Dendritic cell treated with granulocyte-macrophage colony-stimulating factor and Interleukin-4, amounts not matched to agents 40 ng/mL and 50 ng/mL, for 4 days (primary cell): Measurements from ENCODE around the gene BCL7A.
"Not testable (repeated sequence)": the region's sequence is repeated elsewhere in the genome, so short reads cannot be mapped to it uniquely, and the experiment has no call there.

Source experiments
- H3K27ac Mint-ChIP-seq: one replicate; pipeline ENCODE4 v1.8.0; 2022; ENCODE audit warnings: mild to moderate bottlenecking, mixed read lengths
- H3K27me3 Mint-ChIP-seq: one replicate; pipeline ENCODE4 v1.8.0; 2022; ENCODE audit warnings: mild to moderate bottlenecking, mixed read lengths
- H3K36me3 Mint-ChIP-seq: one replicate; pipeline ENCODE4 v1.8.0; 2022; ENCODE audit warnings: low read depth, mixed read lengths
- H3K4me1 Mint-ChIP-seq: one replicate; pipeline ENCODE4 v1.8.0; 2022; ENCODE audit warnings: low read depth, mixed read lengths
- H3K4me3 Mint-ChIP-seq: one replicate; pipeline ENCODE4 v1.8.0; 2022; ENCODE audit warnings: mild to moderate bottlenecking, moderate library complexity, mixed read lengths
- H3K9me3 Mint-ChIP-seq: one replicate; pipeline ENCODE4 v1.8.0; 2022; ENCODE audit warnings: mixed read lengths
- intact Hi-C: fragments of 100-400 bp; cut with micrococcal nuclease; formaldehyde crosslinking; loops from one replicate; pipeline ENCODE4 v1.15.0; 2022

Gene BCL7A

GRCh38 chr12:122021822-122022392 is at the start of gene BCL7A:
TSS of gene BCL7A (plus strand) at chr12:122021884. CDS start at chr12:122022092, 208 bp downstream.
- peak within 1 kb of the TSS; percentile 92 for H3K27ac Mint-ChIP-seq
- H3K4me1 Mint-ChIP-seq = peaks cover 29% of the 10 kb centered on the region
- peaks cover 26% of the 10 kb centered on the region for H3K36me3 Mint-ChIP-seq
- H3K9me3 Mint-ChIP-seq = peaks cover 17% of the 10 kb centered on the region
- H3K4me3 Mint-ChIP-seq = peak within 1 kb of the TSS; percentile 96
- intact Hi-C loops = loop anchor here (5.0 kb wide), 1 partner anchor 105 kb away; the partner anchor contains the start of gene CFAP251
- H3K27me3 Mint-ChIP-seq = peaks cover 36% of the 10 kb centered on the region

GRCh38 chr12:121974026-121974985 is 47.4 kb upstream of the BCL7A start:
- Mint-ChIP-seq H3K4me3 (no peak overlapping the region), H3K4me1 (peaks cover 43% of the 10 kb centered on the region), H3K27me3 (peaks cover 4% of the 10 kb centered on the region), H3K36me3 (peaks cover 5% of the 10 kb centered on the region), H3K9me3 (no peaks in the 10 kb centered on the region), H3K27ac (peak overlapping the region; percentile 31)
- intact Hi-C loops = no loop called here

DNA sequence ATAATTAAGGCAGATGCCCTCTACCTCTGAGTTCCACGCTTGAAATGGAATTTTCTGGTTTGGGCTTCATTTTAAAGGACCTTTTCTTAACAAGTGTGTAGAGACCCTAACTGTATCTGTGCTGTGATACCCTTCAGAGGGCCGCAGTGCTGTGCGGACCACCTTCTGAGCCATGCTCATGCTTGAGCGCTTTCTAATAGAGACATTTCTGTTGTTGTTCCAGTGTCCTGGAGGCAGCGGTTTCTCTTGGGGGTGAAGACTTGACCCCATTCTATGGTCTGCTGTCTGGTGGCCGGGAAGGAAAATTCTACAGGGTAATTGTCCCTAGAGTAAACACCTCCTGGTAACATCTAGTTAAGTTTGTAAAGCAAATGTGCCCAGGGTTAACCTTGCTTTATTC is 46.7 kb upstream of the BCL7A start:
- Mint-ChIP-seq H3K4me3 (no peak overlapping the region), H3K36me3 (peaks cover 4% of the 10 kb centered on the region), H3K9me3 (no peaks in the 10 kb centered on the region), H3K27me3 (peaks cover 4% of the 10 kb centered on the region), H3K27ac (peak overlapping the region; percentile 31), H3K4me1 (peaks cover 42% of the 10 kb centered on the region)
- intact Hi-C loops = no loop called here

DNA sequence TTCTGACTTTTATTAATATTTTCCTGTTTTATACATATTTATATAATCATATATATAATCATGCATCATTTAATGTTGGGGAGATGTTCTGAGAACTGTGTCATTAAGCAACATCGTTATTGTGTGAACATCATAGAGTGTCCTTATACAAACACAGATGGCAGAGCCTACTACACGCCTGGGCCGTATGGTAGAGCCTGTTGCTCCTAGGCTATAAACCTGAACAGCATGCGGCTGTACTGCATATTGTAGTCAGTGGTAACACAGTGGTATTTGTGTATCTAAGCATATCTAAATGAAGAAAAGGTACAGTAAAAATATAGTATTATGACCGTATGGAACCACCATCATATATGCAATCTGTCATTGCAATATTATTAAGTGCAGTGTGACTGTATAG is 44.7 kb upstream of the BCL7A start:
- peaks cover 4% of the 10 kb centered on the region for H3K27me3 Mint-ChIP-seq
- intact Hi-C loops = no loop called here
- no peaks in the 10 kb centered on the region for H3K9me3 Mint-ChIP-seq
- H3K36me3 Mint-ChIP-seq = no peaks in the 10 kb centered on the region
- no peak overlapping the region for H3K4me3 Mint-ChIP-seq
- H3K4me1 Mint-ChIP-seq = peaks cover 45% of the 10 kb centered on the region
- H3K27ac Mint-ChIP-seq = no peak overlapping the region

DNA sequence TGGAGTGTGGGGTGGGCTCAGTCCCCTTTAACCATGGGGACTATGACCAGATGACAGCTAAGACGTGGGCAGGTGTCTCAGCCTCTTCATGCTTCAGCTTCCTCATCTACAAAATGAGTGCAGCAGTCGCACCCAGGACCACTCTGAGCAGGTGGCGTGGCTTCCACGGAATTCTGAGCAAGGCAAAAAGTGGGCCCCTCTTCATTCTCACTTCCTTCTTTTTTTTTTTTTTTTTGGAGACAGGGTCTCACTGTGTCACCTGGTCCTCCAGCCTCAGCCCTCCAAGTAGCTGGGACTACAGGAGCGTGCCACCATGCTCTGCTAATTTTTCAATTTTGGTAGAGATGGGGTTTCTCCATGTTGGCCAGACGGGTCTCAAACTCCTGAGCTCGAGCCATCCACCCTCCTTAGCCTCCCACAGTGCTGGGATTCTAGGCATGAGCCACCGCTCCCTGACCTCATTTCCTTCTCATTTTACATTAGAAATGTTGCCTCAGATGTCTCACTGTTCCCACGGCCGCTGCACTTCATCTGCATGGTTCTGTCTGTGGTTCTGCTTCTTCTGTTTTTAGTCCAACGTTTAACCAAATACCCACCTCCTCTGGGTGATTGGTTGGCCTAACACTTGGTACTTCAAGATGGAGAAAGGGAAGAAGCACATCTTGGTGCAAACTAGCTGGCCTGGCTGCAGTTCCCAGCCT is 41.3 kb upstream of the BCL7A start:
- H3K4me1 Mint-ChIP-seq = peaks cover 51% of the 10 kb centered on the region
- H3K27me3 Mint-ChIP-seq = peaks cover 1% of the 10 kb centered on the region
- H3K9me3 Mint-ChIP-seq = no peaks in the 10 kb centered on the region
- peak overlapping the region; percentile 48 for H3K4me3 Mint-ChIP-seq
- no peaks in the 10 kb centered on the region for H3K36me3 Mint-ChIP-seq
- intact Hi-C loops = loop anchor here (10.0 kb wide), 1 partner anchor 56 kb away; no protein-coding TSS in a partner anchor
- peak overlapping the region; percentile 98 for H3K27ac Mint-ChIP-seq

GRCh38 chr12:121980892-121981272 is 40.8 kb upstream of the BCL7A start:
- intact Hi-C loops = loop anchor here (10.0 kb wide), 1 partner anchor 56 kb away; no protein-coding TSS in a partner anchor
- no peak overlapping the region for H3K4me3 Mint-ChIP-seq
- H3K27ac Mint-ChIP-seq = peak overlapping the region; percentile 98
- no peaks in the 10 kb centered on the region for H3K27me3 Mint-ChIP-seq
- H3K4me1 Mint-ChIP-seq = peaks cover 51% of the 10 kb centered on the region
- no peaks in the 10 kb centered on the region for H3K36me3 Mint-ChIP-seq
- no peaks in the 10 kb centered on the region for H3K9me3 Mint-ChIP-seq

DNA sequence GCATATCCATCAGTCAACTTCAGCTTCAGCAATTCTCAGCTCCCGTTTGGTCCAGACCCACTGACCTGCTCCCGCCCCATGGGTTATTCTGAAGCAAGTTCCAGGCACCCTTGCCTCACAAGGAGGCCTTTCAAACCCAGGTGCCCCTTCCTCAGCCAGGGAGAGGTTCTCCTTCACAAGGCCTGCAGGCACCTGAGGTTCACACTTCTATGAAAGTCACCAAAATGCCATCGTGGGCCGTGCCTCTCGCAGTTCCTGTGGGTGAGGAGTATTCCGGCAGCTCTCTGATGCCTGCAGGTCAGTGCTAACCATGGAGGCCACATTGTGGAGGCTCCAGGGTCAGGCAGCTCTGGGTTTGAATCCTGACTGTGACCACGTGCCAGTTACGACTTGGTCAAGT is 40.2 kb upstream of the BCL7A start:
- Mint-ChIP-seq H3K36me3 (no peaks in the 10 kb centered on the region), H3K4me3 (no peak overlapping the region), H3K4me1 (peaks cover 51% of the 10 kb centered on the region), H3K27ac (peak overlapping the region; percentile 98), H3K27me3 (no peaks in the 10 kb centered on the region), H3K9me3 (no peaks in the 10 kb centered on the region)
- intact Hi-C loops = loop anchor here (10.0 kb wide), 1 partner anchor 57 kb away; no protein-coding TSS in a partner anchor

DNA sequence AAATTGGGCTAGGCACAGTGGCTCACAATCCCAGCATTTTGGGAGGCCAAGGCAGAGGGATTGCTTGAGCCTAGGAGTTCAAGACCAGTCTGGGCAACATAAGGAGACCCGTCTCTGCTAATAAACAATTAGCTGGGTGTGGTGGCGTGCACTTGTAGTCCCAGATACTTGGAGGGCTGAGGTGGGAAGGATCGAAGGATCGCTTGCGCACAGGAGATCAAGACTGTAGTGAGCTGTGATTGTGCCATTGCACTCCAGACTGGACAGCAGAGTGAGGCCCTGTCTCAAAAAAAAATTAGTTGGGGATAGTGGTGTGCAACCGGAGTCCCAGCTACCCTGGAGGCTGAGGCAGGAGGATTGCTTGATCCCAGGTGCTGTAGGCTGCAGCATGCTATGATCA is 38.7 kb upstream of the BCL7A start:
- intact Hi-C loops = loop anchor here (10.0 kb wide), 1 partner anchor 58 kb away; no protein-coding TSS in a partner anchor
- H3K27ac Mint-ChIP-seq = peak overlapping the region; percentile 98
- H3K4me1 Mint-ChIP-seq = peaks cover 51% of the 10 kb centered on the region
- peak overlapping the region; percentile 17 for H3K4me3 Mint-ChIP-seq
- H3K27me3 Mint-ChIP-seq = no peaks in the 10 kb centered on the region
- H3K36me3 Mint-ChIP-seq = no peaks in the 10 kb centered on the region
- no peaks in the 10 kb centered on the region for H3K9me3 Mint-ChIP-seq

- H3K36me3 Mint-ChIP-seq = no peaks in the 10 kb centered on the region
- intact Hi-C loops = loop anchor here (10.0 kb wide), 1 partner anchor 59 kb away; no protein-coding TSS in a partner anchor
- H3K9me3 Mint-ChIP-seq = no peaks in the 10 kb centered on the region
- H3K4me3 Mint-ChIP-seq = no peak overlapping the region
- no peaks in the 10 kb centered on the region for H3K27me3 Mint-ChIP-seq
- H3K4me1 Mint-ChIP-seq = peaks cover 54% of the 10 kb centered on the region
- H3K27ac Mint-ChIP-seq = peak overlapping the region; percentile 98
Observed at GRCh38 chr12:121983536-121984210, 38.0 kb upstream of the BCL7A start.

DNA sequence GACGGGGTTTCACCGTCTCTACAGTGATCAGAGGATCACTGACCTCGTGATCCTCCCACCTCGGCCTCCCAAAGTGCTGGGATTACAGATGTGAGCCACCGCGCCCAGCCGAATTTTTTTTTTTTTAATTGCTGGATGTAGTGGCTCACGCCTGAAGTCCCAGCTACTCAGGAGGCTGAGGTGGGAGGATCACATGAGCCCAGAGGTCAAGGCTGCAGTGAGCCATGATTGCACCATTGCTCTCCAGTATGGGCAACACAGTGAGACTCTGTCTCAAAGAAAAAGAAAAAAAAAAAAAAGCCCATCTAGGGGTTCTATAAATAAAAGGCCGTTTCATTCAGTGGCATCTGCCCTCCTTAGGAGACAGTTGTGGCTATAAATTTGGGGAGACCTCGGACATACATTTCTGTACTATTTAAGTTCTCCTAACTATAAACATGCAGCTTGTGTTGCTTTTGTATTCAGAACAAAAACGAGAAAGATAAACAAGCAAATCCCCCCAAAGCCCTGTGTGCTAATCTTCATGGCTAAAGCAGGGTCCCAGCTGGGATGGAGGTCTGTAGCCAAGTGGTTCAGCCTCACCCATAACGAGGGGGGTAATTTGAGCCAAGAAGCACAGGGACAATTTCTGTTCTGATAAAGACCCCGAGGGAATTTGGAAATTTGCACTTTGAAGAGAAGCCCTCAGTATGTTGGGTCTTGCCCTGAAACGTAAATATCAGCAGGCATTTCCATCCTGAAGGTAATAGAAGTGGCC is 35.0 kb upstream of the BCL7A start:
- H3K4me3 Mint-ChIP-seq = no peak overlapping the region
- H3K9me3 Mint-ChIP-seq = no peaks in the 10 kb centered on the region
- H3K4me1 Mint-ChIP-seq = peaks cover 43% of the 10 kb centered on the region
- no peak overlapping the region for H3K27ac Mint-ChIP-seq
- H3K27me3 Mint-ChIP-seq = no peaks in the 10 kb centered on the region
- intact Hi-C loops = loop anchor here (10.0 kb wide), 1 partner anchor 62 kb away; no protein-coding TSS in a partner anchor
- no peaks in the 10 kb centered on the region for H3K36me3 Mint-ChIP-seq

DNA sequence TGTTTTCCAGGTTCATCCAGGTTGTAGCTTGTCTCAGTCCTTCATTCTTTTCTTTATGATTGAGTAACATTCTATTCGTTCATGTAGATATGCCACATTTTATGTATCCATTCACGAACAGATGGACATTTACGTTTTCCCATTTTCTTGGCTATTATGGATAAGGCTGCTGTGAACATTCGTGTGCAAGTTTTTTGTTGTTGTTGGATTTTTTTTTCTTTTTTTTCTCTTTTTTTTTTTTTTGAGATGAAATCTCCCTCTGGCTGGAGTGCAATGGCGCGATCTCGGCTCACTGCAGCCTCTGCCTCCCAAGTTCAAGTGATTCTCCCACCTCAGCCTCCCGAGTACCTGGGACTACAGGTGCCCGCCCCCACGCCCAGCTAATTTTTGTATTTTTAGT is 33.2 kb upstream of the BCL7A start:
- H3K27ac Mint-ChIP-seq, H3K36me3 Mint-ChIP-seq, H3K9me3 Mint-ChIP-seq, H3K27me3 Mint-ChIP-seq, H3K4me3 Mint-ChIP-seq: not testable (repeated sequence)
- intact Hi-C loops = loop anchor here (10.0 kb wide), 1 partner anchor 64 kb away; no protein-coding TSS in a partner anchor
- H3K4me1 Mint-ChIP-seq = peaks cover 38% of the 10 kb centered on the region

GRCh38 chr12:121989276-121990113 is 32.2 kb upstream of the BCL7A start:
- Mint-ChIP-seq H3K9me3 (no peaks in the 10 kb centered on the region), H3K4me3 (no peak overlapping the region), H3K27ac (no peak overlapping the region), H3K36me3 (no peaks in the 10 kb centered on the region), H3K27me3 (no peaks in the 10 kb centered on the region), H3K4me1 (peaks cover 33% of the 10 kb centered on the region)
- intact Hi-C loops = loop anchor here (10.0 kb wide), 1 partner anchor 65 kb away; no protein-coding TSS in a partner anchor
